ENCODE measurements around the gene MT1H. TPM values are rescaled to one million over a fixed set of nuclear protein-coding genes. Genes with fewer than 3 reads are reported as not detected.

Gene MT1H
- polyA plus RNA-seq, 3 donors, result 0.76 TPM; not detected in 2

GRCh38 chr16:56711862-56712261 lies 42.2 kb downstream of the MT1H start:
- Histone ChIP-seq H3K4me1 (ENCODE audit: control insufficient read depth in 1 of 2, insufficient read depth in 2 of 2, low read length in 2 of 2) (no peaks in the 10 kb centered on the region), H3K4me2 (replicated peaks; ENCODE audit: extremely low read depth, low read length, poor library complexity, severe bottlenecking) (no peak overlapping the region), H3K27ac (ENCODE audit: low read depth in 1 of 2, low read length in 2 of 2) (no peak overlapping the region), H4K20me1 (ENCODE audit: insufficient read depth, low read length) (no peaks in the 10 kb centered on the region), H3K9me3 (replicated peaks in 1 of 2; ENCODE audit: control insufficient read depth in 1 of 2, insufficient read depth in 1 of 2, low read length in 2 of 2) (no peaks in the 10 kb centered on the region), H3K27me3 (ENCODE audit: control insufficient read depth in 2 of 2, insufficient read depth in 2 of 2, low read length in 2 of 2) (no peaks in the 10 kb centered on the region), H3K79me2 (ENCODE audit: insufficient read depth, low read length) (no peaks in the 10 kb centered on the region), H3K9ac (ENCODE audit: insufficient read depth, low read length, poor library complexity, severe bottlenecking) (no peak overlapping the region), H3K4me3 (replicated peaks in 1 of 3; ENCODE audit: low read depth in 2 of 3, low read length in 3 of 3) (no peak overlapping the region), H3K36me3 (replicated peaks in 1 of 2; ENCODE audit: control insufficient read depth in 1 of 2, insufficient read depth in 2 of 2, low read length in 2 of 2) (no peaks in the 10 kb centered on the region), H2AFZ (ENCODE audit: insufficient read depth, low read depth, low read length, poor library complexity, severe bottlenecking) (no peak overlapping the region)
- peaks cover 10 to 12% (median 12%) of the 10 kb centered on the region in 3 donors for H3K27me3 Mint-ChIP-seq (ENCODE audit: low read depth in 3 of 3)
- H3K4me1 Mint-ChIP-seq, result no peaks in the 10 kb centered on the region
- WGBS (ENCODE audit: insufficient coverage), result no CpG with 5 or more reads among the region's 2 CpGs
- intact Hi-C loops (cut with micrococcal nuclease), result no loop called here
- no peak for TF ChIP-seq CTCF (IDR thresholded peaks at IDR 0.05)
- H3K27ac Mint-ChIP-seq, result no peak overlapping the region
- H3K4me3 Mint-ChIP-seq, result no peak overlapping the region
- no peaks in the 10 kb centered on the region for H3K36me3 Mint-ChIP-seq
- DNase-seq, result no peak
- no peaks in the 10 kb centered on the region for H3K9me3 Mint-ChIP-seq

- DNase-seq, result no peak
- no peaks in the 10 kb centered on the region for H3K9me3 Mint-ChIP-seq
- Histone ChIP-seq H3K9me3 (replicated peaks in 1 of 2; ENCODE audit: control insufficient read depth in 1 of 2, insufficient read depth in 1 of 2, low read length in 2 of 2) (no peaks in the 10 kb centered on the region), H3K27me3 (ENCODE audit: control insufficient read depth in 2 of 2, insufficient read depth in 2 of 2, low read length in 2 of 2) (no peaks in the 10 kb centered on the region), H3K4me2 (replicated peaks; ENCODE audit: extremely low read depth, low read length, poor library complexity, severe bottlenecking) (no peak overlapping the region), H3K4me1 (ENCODE audit: control insufficient read depth in 1 of 2, insufficient read depth in 2 of 2, low read length in 2 of 2) (no peaks in the 10 kb centered on the region), H2AFZ (ENCODE audit: insufficient read depth, low read depth, low read length, poor library complexity, severe bottlenecking) (no peak overlapping the region), H3K27ac (ENCODE audit: low read depth in 1 of 2, low read length in 2 of 2) (no peak overlapping the region), H3K4me3 (replicated peaks in 1 of 3; ENCODE audit: low read depth in 2 of 3, low read length in 3 of 3) (no peak overlapping the region), H3K79me2 (ENCODE audit: insufficient read depth, low read length) (no peaks in the 10 kb centered on the region), H3K9ac (ENCODE audit: insufficient read depth, low read length, poor library complexity, severe bottlenecking) (no peak overlapping the region), H3K36me3 (replicated peaks in 1 of 2; ENCODE audit: control insufficient read depth in 1 of 2, insufficient read depth in 2 of 2, low read length in 2 of 2) (no peaks in the 10 kb centered on the region), H4K20me1 (ENCODE audit: insufficient read depth, low read length) (no peaks in the 10 kb centered on the region)
- TF ChIP-seq CTCF (IDR thresholded peaks at IDR 0.05), result no peak
- intact Hi-C loops (cut with micrococcal nuclease), result no loop called here
- 100% methylated on average over 1 of the region's 2 CpGs for WGBS (ENCODE audit: insufficient coverage)
- no peaks in the 10 kb centered on the region for H3K4me1 Mint-ChIP-seq
- H3K4me3 Mint-ChIP-seq, result no peak overlapping the region
- peaks cover 10 to 13% (median 11%) of the 10 kb centered on the region in 3 donors for H3K27me3 Mint-ChIP-seq (ENCODE audit: low read depth in 3 of 3)
- H3K27ac Mint-ChIP-seq, result no peak overlapping the region
- H3K36me3 Mint-ChIP-seq, result no peaks in the 10 kb centered on the region
Observed at GRCh38 chr16:56713794-56714193, 44.2 kb downstream of the MT1H start.
